ENCODE measurements around the gene TET2.

The TET2 gene

DNA sequence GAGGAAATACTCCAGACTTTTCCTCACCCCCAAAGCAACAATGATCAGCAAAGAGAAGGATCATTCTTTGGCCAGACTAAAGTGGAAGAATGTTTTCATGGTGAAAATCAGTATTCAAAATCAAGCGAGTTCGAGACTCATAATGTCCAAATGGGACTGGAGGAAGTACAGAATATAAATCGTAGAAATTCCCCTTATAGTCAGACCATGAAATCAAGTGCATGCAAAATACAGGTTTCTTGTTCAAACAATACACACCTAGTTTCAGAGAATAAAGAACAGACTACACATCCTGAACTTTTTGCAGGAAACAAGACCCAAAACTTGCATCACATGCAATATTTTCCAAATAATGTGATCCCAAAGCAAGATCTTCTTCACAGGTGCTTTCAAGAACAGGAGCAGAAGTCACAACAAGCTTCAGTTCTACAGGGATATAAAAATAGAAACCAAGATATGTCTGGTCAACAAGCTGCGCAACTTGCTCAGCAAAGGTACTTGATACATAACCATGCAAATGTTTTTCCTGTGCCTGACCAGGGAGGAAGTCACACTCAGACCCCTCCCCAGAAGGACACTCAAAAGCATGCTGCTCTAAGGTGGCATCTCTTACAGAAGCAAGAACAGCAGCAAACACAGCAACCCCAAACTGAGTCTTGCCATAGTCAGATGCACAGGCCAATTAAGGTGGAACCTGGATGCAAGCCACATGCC lies 89.7 kb downstream of the TET2 start:
- no peak for DNase-seq

DNA sequence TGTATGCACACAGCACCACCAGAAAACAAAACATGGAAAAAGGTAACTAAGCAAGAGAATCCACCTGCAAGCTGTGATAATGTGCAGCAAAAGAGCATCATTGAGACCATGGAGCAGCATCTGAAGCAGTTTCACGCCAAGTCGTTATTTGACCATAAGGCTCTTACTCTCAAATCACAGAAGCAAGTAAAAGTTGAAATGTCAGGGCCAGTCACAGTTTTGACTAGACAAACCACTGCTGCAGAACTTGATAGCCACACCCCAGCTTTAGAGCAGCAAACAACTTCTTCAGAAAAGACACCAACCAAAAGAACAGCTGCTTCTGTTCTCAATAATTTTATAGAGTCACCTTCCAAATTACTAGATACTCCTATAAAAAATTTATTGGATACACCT lies 90.2 kb downstream of the TET2 start:
- no peak for DNase-seq

DNA sequence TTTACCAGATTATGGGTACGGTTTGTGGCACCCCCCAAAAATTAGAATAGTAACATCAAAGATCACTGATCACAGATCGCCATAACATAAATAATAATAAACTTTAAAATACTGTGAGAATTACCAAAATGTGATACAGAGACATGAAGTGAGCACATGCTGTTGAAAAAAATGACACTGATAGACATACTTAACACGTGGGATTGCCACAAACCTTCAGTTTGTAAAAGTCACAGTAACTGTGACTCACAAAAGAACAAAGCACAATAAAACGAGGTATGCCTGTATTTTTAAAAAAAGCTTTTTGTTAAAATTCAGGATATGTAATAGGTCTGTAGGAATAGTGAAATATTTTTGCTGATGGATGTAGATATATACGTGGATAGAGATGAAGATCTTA lies 93.4 kb downstream of the TET2 start:
- no peak for DNase-seq

DNA sequence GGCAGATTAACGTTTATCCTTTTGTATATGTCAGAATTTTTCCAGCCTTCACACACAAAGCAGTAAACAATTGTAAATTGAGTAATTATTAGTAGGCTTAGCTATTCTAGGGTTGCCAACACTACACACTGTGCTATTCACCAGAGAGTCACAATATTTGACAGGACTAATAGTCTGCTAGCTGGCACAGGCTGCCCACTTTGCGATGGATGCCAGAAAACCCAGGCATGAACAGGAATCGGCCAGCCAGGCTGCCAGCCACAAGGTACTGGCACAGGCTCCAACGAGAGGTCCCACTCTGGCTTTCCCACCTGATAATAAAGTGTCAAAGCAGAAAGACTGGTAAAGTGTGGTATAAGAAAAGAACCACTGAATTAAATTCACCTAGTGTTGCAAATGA lies 94.8 kb downstream of the TET2 start:
- DNase-seq: no peak

DNA sequence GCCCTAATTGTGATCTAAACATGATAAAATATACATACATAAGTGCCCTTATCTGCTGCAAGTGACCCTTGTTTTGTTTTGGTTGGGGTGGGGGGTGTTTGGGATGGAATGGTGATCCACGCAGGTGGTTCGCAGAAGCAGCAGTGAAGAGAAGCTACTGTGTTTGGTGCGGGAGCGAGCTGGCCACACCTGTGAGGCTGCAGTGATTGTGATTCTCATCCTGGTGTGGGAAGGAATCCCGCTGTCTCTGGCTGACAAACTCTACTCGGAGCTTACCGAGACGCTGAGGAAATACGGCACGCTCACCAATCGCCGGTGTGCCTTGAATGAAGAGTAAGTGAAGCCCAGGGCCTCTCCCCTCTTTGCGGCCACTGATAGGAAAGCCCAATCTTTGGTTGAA lies 96.8 kb downstream of the TET2 start:
- no peak for DNase-seq

DNA sequence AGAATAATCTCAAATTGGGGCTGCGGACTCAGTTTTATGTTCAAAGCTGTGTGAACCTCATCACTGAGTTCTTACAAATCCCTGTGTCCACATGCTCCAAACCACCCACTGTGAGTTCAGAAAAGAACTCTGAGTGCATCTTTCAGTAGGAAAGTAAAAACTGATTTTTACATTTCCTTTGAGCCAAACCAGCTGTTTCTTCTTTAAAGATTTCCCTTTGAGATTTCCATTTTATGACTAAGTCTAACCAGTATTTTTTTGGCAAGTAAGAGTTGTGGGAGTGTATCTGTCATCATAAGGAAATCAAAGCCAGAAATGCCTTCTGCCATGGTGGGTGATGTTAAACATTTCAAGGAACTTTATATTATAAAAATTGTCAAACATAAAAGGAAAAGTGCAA lies 100.0 kb downstream of the TET2 start:
- no peak for DNase-seq

DNA sequence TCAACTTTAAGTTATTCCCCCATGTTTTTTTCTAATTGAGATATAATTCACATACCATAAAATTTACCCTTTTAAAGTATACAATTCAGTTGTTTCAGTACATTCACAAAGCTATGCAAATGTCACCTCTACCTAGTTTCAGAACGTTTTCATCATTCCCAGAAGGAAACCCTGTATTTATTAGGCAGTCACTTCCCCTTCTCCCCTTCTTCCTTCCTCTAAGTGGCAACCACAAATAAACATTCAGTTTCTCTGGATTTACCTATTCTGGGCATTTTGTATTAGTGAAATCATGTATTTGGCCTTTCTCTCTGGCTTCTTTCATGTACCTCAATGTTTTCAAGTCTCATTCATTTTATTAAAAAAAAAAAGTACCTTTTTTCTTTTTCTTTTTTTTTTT lies 101.9 kb downstream of the TET2 start:
- no peak for DNase-seq

DNA sequence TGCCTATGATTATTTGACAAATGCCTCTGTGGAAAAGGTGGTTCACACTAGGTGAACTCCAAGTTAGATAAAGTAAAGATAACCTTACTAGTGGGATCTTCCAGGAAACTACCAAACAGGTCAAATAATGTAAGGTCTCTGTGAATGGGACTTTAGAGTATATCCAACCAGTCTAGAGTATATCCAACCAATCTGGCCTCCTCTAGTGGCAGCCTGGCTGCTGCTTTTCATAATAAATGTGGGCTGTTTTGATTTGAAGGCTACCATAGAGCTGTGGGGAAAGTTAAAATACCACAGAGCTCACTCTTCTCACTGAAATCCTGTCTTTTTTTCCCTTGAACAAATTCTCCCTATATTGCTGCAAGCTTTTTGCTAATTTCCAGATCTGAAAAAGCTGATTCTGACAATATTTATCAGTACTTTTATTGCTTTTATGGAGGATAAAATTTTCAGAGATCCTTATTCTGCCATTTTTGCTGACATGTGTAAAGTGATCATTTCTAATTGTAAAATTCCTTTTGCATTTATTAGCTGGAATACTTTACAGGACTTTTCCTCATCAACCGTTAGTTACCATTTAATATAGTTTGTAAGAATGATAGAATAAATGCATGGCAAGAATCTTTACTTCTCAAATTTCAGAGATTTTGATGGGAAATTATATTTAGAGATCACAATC lies 111.3 kb downstream of the TET2 start:
- DNase-seq: no peak

DNA sequence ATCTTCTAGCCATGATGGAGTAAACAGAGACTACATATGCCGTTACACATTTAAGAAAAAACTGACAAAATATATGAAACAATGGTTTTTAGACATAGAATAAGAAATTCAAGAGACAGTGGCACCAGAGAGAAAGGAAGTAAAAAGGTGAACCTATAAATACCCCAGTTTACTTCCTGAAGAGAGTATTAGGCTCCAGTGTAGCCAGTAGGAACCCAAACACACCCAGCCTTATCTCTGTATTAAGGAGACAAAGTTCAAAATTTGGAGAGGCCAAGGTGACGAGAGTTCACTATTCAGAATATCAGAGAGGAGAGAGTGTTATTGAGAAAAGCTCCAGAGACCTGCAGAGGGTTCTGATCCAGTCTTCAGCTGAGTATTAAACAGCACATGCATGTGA lies 119.0 kb downstream of the TET2 start:
- no peak for DNase-seq

DNA sequence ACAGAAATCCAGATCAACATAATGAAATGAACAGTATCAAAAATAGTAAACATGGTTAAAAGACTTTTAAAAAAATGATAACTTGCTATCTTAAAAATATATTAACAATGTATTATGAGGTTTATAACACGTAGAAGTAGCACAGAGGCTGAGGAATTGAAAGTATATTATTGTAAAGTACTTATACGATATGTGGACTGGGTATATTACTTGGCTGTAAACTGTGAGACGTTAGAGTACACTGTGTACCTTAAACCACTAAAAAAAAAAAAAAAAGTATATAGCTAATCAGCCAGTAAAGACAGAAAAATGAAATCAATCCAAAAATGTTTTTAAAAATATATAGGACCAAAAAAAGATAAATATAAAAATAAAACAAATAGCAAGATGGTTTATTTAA lies 120.6 kb downstream of the TET2 start:
- DNase-seq: no peak

DNA sequence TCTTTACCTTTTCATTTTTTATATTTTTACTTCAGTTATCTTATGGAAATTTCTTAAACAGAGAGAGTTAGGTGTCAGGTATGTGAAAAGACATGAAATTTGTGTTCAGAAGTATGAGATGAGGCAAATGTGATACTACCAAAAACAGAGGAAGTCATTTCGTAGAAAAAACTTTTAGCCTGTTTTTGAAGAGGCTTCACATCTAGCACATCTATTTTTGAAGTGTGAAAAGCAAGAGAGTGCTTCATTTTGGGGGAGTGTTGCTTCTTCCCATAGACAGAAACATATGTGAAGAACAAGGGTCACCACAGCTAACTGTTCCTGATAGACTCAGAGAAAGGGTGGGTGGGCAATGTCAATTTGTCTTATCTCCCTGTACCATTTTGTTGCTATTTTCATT lies 125.3 kb downstream of the TET2 start:
- DNase-seq: no peak

DNA sequence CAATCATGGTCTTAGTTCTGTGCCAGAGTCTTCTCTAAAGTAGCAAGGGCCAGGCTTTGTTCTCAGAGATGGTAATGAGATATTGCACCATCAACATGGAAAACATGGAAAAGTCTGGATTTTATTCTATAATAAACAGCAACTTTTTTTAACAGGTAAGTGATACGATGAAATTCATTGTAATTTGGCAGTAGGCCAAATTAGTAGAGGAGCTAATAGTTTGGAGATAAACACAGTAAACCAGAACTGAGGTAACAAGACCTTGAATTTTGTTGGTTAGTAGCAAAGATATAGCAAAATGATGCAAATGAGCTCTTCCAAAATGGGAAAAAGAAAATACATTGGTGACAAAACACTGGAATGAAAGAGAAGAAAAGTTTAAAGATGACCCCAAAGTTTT lies 126.6 kb downstream of the TET2 start:
- no peak for DNase-seq

DNA sequence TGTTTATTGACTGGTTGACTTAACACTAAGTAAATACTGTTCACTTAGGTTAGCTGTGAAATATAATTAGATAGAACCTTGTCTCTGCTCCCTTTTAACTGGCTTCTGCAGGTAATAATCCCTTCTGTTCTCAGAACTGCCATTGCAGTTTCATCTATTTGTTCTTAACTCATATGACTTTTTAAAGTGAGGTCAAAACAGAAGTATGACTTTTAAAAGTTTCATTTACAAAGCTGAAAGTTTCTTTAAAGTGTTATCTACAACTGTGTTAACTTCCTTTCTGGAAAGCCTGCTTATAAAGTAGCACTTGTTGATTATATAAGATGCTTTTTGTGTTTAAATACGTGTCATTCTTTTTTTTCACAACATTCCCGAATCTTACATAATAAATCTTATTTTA lies 127.4 kb downstream of the TET2 start:
- no peak for DNase-seq

DNA sequence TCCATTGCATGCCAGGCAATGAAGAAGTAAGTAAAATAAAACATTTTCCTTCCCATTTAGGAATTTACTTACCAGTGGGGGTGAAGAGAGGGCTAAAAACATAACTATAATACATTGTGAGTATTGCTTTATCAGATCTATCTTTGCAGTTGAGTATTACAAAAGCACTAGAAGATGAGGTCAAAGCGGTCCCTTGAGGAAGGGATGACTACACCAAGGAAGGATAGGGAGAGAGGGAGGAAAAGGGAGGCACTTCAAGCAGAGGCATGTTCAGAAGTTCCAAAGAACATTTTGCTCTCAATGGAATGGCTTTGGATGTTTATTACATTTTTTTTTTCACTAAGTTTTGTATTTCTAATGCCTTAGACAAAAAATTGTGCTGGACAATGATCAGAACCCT lies 127.8 kb downstream of the TET2 start:
- DNase-seq: no peak

DNA sequence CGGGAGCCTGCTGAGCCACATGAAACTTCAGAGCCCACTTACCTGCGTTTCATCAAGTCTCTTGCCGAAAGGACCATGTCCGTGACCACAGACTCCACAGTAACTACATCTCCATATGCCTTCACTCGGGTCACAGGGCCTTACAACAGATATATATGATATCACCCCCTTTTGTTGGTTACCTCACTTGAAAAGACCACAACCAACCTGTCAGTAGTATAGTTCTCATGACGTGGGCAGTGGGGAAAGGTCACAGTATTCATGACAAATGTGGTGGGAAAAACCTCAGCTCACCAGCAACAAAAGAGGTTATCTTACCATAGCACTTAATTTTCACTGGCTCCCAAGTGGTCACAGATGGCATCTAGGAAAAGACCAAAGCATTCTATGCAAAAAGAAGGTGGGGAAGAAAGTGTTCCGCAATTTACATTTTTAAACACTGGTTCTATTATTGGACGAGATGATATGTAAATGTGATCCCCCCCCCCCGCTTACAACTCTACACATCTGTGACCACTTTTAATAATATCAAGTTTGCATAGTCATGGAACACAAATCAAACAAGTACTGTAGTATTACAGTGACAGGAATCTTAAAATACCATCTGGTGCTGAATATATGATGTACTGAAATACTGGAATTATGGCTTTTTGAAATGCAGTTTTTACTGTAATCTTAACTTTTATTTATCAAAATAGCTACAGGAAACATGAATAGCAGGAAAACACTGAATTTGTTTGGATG lies 129.9 kb downstream of the TET2 start:
- no peak for DNase-seq

DNA sequence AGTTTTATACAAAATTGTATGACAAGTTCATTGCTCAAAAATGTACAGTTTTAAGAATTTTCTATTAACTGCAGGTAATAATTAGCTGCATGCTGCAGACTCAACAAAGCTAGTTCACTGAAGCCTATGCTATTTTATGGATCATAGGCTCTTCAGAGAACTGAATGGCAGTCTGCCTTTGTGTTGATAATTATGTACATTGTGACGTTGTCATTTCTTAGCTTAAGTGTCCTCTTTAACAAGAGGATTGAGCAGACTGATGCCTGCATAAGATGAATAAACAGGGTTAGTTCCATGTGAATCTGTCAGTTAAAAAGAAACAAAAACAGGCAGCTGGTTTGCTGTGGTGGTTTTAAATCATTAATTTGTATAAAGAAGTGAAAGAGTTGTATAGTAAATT lies 131.0 kb downstream of the TET2 start:
- no peak for DNase-seq

DNA sequence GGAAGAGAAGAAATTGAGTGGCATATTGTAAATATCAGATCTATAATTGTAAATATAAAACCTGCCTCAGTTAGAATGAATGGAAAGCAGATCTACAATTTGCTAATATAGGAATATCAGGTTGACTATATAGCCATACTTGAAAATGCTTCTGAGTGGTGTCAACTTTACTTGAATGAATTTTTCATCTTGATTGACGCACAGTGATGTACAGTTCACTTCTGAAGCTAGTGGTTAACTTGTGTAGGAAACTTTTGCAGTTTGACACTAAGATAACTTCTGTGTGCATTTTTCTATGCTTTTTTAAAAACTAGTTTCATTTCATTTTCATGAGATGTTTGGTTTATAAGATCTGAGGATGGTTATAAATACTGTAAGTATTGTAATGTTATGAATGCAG lies 132.6 kb downstream of the TET2 start:
- no peak for DNase-seq

DNA sequence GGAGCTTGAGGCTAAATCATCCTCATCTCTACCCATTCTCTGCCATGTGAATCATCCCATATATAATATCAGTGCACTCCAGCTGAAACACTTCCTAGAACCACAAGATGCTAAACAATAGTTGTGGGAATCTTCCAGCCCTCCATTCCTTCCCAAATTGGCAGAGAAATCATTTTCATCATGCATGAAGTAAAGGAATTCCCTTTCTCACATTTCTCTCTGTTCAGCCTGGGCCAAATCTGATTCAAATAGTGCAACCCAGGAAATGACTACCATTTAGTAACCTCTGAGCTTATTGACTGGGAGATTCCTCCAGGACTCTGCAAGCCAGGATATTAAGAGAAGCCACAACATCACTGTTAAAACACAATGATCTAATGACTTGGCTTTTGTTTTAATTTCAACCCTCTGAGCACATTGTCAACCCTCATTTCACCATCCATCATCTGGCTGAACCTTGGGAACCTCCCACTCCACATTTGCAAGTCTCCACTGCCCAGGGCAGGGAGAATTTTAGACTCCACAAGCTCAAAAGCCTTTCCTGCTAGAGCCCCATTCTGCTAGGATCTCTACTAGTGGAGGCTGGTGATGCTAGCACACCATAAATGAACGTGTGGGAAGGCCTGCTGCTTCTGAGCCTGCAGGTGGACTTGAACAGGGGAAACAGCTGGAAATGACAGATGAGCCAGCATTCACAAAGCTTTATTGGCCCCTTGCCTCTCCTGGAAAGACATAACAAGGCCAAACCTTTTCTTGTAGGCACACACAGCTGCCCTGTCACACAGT lies 133.9 kb downstream of the TET2 start:
- DNase-seq: no peak

DNA sequence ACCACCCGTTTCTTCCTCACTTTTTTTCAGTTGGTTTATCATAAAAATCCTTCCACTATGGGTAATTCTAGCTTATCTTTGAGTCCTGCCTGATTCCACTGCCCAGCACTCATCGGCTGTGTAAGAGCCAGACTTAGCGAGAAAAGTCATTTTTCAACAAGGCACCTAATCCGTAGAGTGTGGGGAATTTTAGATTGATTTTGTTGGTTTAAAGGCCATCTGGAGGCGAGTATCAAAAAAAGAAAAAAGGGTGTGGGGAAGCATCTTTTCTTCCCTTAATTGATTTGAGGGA lies 134.4 kb downstream of the TET2 start:
- DNase-seq: no peak

DNA sequence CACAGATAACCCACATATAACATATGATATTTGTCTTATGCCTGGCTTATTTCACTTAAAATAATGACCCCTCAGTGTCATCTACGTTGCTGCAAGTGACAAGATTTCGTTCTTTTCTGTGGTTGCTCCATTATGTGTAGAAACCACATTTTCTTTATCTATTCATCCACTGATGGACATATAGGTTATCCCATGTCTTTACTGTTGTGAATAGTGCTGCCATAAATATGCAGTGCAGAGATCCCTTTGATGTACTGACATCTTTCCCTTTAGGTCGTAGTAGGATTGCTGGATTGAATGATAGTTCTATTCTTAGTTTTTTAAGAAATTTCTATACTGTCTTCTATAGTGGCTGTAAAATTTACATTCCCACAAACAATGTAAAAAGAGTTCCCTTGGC lies 135.8 kb downstream of the TET2 start:
- DNase-seq: no peak

DNA sequence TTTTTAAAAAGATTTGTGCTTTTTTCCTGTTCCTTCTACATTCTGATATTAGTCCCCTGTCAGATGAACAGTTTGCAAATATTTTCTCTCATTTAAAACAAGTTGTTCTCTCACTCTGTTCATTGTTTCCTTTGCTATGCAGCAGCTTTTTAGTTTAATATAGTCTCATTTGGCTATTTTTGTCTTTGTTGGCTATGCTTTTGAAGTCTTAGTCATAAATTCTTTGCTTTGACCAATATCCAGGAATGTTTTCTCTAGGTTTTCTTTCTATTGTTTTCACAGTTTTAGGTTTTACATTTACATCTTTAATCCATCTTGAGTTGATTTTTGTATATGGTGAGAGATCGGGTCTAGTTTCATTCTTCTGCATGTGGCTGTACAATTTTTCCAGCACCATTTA lies 136.8 kb downstream of the TET2 start:
- no peak for DNase-seq

DNA sequence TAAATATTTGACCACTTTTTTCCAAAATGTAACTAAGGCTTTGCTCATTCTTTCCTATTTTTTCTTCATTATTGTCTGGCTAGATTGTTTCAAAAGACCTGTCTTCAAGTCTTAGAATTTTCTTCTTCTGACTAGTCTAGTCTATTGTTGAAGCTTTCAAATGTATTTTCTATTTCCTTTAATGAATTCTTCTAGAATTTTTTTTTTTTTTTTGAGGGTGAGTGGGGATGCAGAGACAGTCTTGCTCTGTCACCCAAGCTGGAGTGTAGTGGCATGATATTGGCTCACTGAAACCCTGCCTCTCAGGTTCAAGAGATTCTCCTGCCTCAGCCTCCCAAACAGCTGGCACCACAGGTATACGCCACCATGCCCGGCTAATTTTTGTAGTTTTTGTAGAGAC lies 141.4 kb downstream of the TET2 start:
- no peak for DNase-seq

DNA sequence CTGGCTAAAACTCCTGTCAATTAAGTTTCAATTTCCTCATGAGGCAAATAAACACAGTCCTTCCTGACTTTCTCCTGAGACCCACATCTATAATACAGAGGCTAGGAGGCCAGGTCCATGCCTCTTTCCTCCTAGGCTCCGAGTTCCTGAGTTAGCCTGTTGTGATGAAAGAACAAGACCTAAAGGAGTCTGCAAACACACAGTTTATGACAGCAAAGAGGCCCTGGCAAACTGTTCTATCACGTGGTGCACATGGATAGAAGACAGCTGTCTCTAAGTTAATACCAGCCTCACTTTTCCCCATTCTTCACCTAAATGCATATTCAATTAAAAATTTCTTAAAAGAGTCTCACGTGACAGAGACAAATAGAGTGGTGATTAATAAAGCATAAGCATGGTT lies 145.2 kb downstream of the TET2 start:
- DNase-seq: no peak

DNA sequence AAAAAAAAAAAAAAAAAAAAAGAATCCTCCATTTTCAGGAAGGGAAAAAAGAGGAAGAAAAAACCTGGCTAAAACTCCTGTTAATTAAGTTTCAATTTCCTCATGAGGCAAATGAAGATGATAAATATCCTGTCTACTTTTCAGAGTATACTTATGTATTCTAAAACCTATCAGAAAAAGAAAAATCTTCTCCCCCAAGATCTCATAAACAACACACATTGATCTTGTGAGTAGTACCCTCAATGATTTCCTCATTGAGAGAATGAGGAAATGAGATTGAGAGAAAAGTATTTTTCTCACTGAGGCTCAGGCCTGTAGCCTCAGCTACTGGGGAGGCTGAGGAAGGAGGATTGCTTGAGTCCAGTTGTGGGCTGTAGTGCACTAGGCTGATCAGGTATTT lies 146.7 kb downstream of the TET2 start:
- no peak for DNase-seq

Data from stimulated activated CD4-positive, alpha-beta T cell treated with anti-CD3 and anti-CD28 coated beads, Interleukin-2, amount 100 ng/mL, for 48 hours (primary cell).